H1 (cell line): ENCODE data around the gene DNAJC6. TPM values are rescaled to one million over a fixed set of nuclear protein-coding genes. Genes with fewer than 3 reads are reported as not detected.
A peak's percentile ranks its signal among the peaks of the same experiment; 100 is the strongest.

Experiments
- CTCF ChIA-PET: fragments of 300-600 bp; sonication (Branson Sonifier 250); formaldehyde crosslinking; loops from one replicate; lab custom pipeline; 2021; ENCODE audit not compliant: partially characterized antibody; lab: Charles Lee
- POLR2A ChIA-PET: fragments of 300-600 bp; sonication (Branson Sonifier 250); formaldehyde crosslinking; loops from one replicate; lab custom pipeline; 2021; ENCODE audit warnings: inconsistent platforms; ENCODE audit not compliant: partially characterized antibody; lab: Charles Lee
- DNase-seq, 2 experiments: peaks; one replicate each; pipeline versions ENCODE4 v3.0.0 to v3.0.0-alpha.2; 2010 to 2022; ENCODE audit warnings: low spot score in 2 of 2, low read depth in 1 of 2, mixed read lengths in 1 of 2
- FAIRE-seq: peaks from 2 replicates; lab custom pipeline; 2011; peaks lifted over from hg19 to GRCh38; lab: Jason Lieb, UNC
- H2AFZ ChIP-seq: 2 replicates; pipeline ENCODE4 v1.8.1; 2012; ENCODE audit warnings: low read length, inconsistent platforms
- H2AK5ac ChIP-seq: 2 replicates; pipeline ENCODE4 v1.6.1; 2013; ENCODE audit warnings: low read depth, low read length
- H2BK120ac ChIP-seq: replicated peaks from 2 replicates; pipeline ENCODE3; 2013; ENCODE audit warnings: low read depth, low read length, inconsistent platforms
- H2BK12ac ChIP-seq: 2 replicates; pipeline ENCODE4 v1.6.1; 2013; ENCODE audit warnings: low read depth, low read length
- H2BK15ac ChIP-seq: 2 replicates; pipeline ENCODE4 v1.6.1; 2013; ENCODE audit warnings: low read length
- H2BK20ac ChIP-seq: 2 replicates; pipeline ENCODE4 v1.6.1; 2013; ENCODE audit warnings: low read length
- H2BK5ac ChIP-seq: 2 replicates; pipeline ENCODE4 v1.6.1; 2013; ENCODE audit warnings: low read depth, low read length
- H3K14ac ChIP-seq: 2 replicates; pipeline ENCODE4 v1.6.1; 2013; ENCODE audit warnings: inconsistent platforms; ENCODE audit not compliant: insufficient read length
- H3K18ac ChIP-seq: 2 replicates; pipeline ENCODE4 v1.6.1; 2013; ENCODE audit warnings: low read length; ENCODE audit errors: extremely low read depth
- H3K23ac ChIP-seq: 2 replicates; pipeline ENCODE4 v1.6.1; 2013; ENCODE audit warnings: inconsistent platforms; ENCODE audit not compliant: insufficient read length
- H3K23me2 ChIP-seq: 2 replicates; pipeline ENCODE4 v1.6.1; 2013; ENCODE audit warnings: low read depth, low read length
- H3K27ac ChIP-seq: 2 replicates; pipeline ENCODE4 v1.6.1; 2011; ENCODE audit warnings: low read depth, low read length, inconsistent platforms
- H3K27me3 ChIP-seq, 4 experiments: replicated peaks in 1 of 4; 1 replicate in 1 of 4; 2 replicates in 3 of 4; pipeline versions ENCODE4 v1.6.1 to v1.8.1; 2011 to 2013; ENCODE audit warnings: low read length in 3 of 4, mild to moderate bottlenecking in 3 of 4, inconsistent platforms in 2 of 4, mixed read lengths in 2 of 4, moderate library complexity in 1 of 4; ENCODE audit not compliant: control insufficient read depth in 3 of 4, insufficient read depth in 3 of 4; ENCODE audit errors: extremely low read depth in 1 of 4
- H3K36me3 ChIP-seq, 4 experiments: 2 replicates each; pipeline versions ENCODE4 v1.6.1 to v1.8.1; 2011 to 2013; ENCODE audit warnings: mild to moderate bottlenecking in 4 of 4, low read length in 3 of 4, moderate library complexity in 2 of 4, control low read depth in 1 of 4, inconsistent platforms in 1 of 4; ENCODE audit not compliant: insufficient read depth in 4 of 4, control insufficient read depth in 2 of 4
- H3K4ac ChIP-seq: replicated peaks from 2 replicates; pipeline ENCODE3; 2013; ENCODE audit warnings: low read length, low read depth, mixed read lengths, inconsistent platforms; ENCODE audit not compliant: insufficient read length
- H3K4me1 ChIP-seq, 4 experiments: replicated peaks in 1 of 4; 1 replicate in 1 of 4; 2 replicates in 3 of 4; pipeline versions ENCODE4 v1.6.1 to v1.8.1; 2011 to 2013; ENCODE audit warnings: low read length in 3 of 4, inconsistent platforms in 2 of 4, mixed read lengths in 1 of 4; ENCODE audit not compliant: insufficient read depth in 4 of 4, control insufficient read depth in 3 of 4
- H3K4me2 ChIP-seq, 2 experiments: 2 replicates each; pipeline versions ENCODE4 v1.6.1 to v1.8.1; 2011 to 2013; ENCODE audit warnings: low read depth in 2 of 2, low read length in 2 of 2, control low read depth in 1 of 2, inconsistent platforms in 1 of 2, mild to moderate bottlenecking in 1 of 2; ENCODE audit not compliant: insufficient read depth in 1 of 2
- H3K4me3 ChIP-seq, 4 experiments: fragments of 200-600, 300-600 bp in 1 of 4; sonication (generic), shearing (Covaris generic), sonication (Bioruptor Twin) in 1 of 4; 2 replicates each; pipeline versions ENCODE4 v1.5.1 to v1.8.1; 2011 to 2016; ENCODE audit warnings: low read length in 4 of 4, low read depth in 3 of 4, control low read depth in 2 of 4, inconsistent platforms in 2 of 4, mild to moderate bottlenecking in 2 of 4, mixed read lengths in 1 of 4, moderate library complexity in 1 of 4; ENCODE audit not compliant: insufficient read depth in 2 of 4; ENCODE audit errors: extremely low read depth in 1 of 4
- H3K56ac ChIP-seq: replicated peaks from 2 replicates; pipeline ENCODE3; 2013; ENCODE audit warnings: low read depth, mild to moderate bottlenecking, mixed read lengths, low read length, inconsistent platforms; ENCODE audit not compliant: insufficient read length
- H3K79me1 ChIP-seq: 2 replicates; pipeline ENCODE4 v1.6.1; 2013; ENCODE audit warnings: low read depth, low read length, control low read depth
- H3K79me2 ChIP-seq, 2 experiments: 2 replicates each; pipeline versions ENCODE4 v1.6.1 to v1.8.1; 2012 to 2013; ENCODE audit warnings: low read length in 2 of 2, mild to moderate bottlenecking in 2 of 2, inconsistent platforms in 1 of 2; ENCODE audit not compliant: insufficient read depth in 2 of 2, control insufficient read depth in 1 of 2
- H3K9ac ChIP-seq, 4 experiments: replicated peaks in 1 of 4; 1 replicate in 1 of 4; 2 replicates in 3 of 4; pipeline versions ENCODE4 v1.6.1 to v1.8.1; 2011 to 2013; ENCODE audit warnings: low read depth in 3 of 4, low read length in 3 of 4, control low read depth in 2 of 4, mild to moderate bottlenecking in 2 of 4, moderate library complexity in 2 of 4, inconsistent platforms in 1 of 4; ENCODE audit errors: extremely low read depth in 1 of 4
- H3K9me3 ChIP-seq, 2 experiments: 2 replicates each; pipeline versions ENCODE4 v1.6.1 to v1.8.1; 2012 to 2013; ENCODE audit warnings: mild to moderate bottlenecking in 2 of 2, moderate library complexity in 2 of 2, control low read depth in 1 of 2, inconsistent platforms in 1 of 2, low read depth in 1 of 2, low read length in 1 of 2, mixed read lengths in 1 of 2; ENCODE audit not compliant: insufficient read depth in 2 of 2
- H4K20me1 ChIP-seq, 2 experiments: replicated peaks in 1 of 2; 2 replicates each; pipeline versions ENCODE3 to v1.8.1; 2011 to 2013; ENCODE audit warnings: inconsistent platforms in 2 of 2, low read length in 2 of 2, mild to moderate bottlenecking in 1 of 2; ENCODE audit not compliant: insufficient read depth in 2 of 2, control insufficient read depth in 1 of 2
- H4K5ac ChIP-seq: 2 replicates; pipeline ENCODE4 v1.6.1; 2013; ENCODE audit warnings: low read length, low read depth, mixed read lengths, inconsistent platforms; ENCODE audit not compliant: insufficient read length
- H4K8ac ChIP-seq: 2 replicates; pipeline ENCODE4 v1.8.0; 2013; ENCODE audit warnings: mild to moderate bottlenecking, moderate library complexity, low read length, inconsistent platforms; ENCODE audit not compliant: insufficient read depth; ENCODE audit errors: extremely low read depth
- H4K91ac ChIP-seq: replicated peaks from 2 replicates; pipeline ENCODE3; 2013; ENCODE audit warnings: low read length, mixed read lengths, inconsistent platforms; ENCODE audit not compliant: insufficient read length
- CTCF ChIP-seq, 3 experiments: IDR thresholded peaks; 1 replicate in 2 of 3; 2 replicates in 1 of 3; pipeline versions ENCODE4 v1.5.1 to v1.6.1; 2011; ENCODE audit warnings: low read length in 3 of 3, mild to moderate bottlenecking in 3 of 3, inconsistent platforms in 2 of 3, low read depth in 1 of 3, moderate library complexity in 1 of 3; ENCODE audit not compliant: insufficient read depth in 1 of 3; ENCODE audit errors: control extremely low read depth in 1 of 3
- TBP ChIP-seq: IDR thresholded peaks from 2 replicates; pipeline ENCODE4 v1.6.1; 2011; ENCODE audit warnings: low read depth, low read length, improper control_type of control experiment
- polyA plus RNA-seq, 7 experiments: library from polyadenylated mRNA; depleted of rRNA in 3 of 7; stranded (reverse) in 5 of 7; unstranded in 2 of 7; fragments of >200 nt in 5 of 7; fragments of 200-250 nt in 2 of 7; gene quantifications; 1 replicate in 5 of 7; 2 replicates in 1 of 7; 4 replicates in 1 of 7; pipeline versions ENCODE4 v1.2.1 to v1.2.3, GENCODE V29; 2011 to 2013; ENCODE audit warnings: missing spikeins in 2 of 7, mixed read lengths in 2 of 7
- total RNA-seq: library from RNA; stranded (reverse); fragmentation: NEBNext Ultra II Directional; extraction: Animal tissue kit (Norgen Biotek cat#: 25700); gene quantifications from 2 replicates; pipeline ENCODE4 v1.2.1, GENCODE V29; 2021

Gene DNAJC6
- total and polyA plus RNA-seq, 2 of the 8 experiments (the other 6 are each of a cell fraction or from before 2014, with no cell fraction given) = 1.6 to 3.0 TPM

DNA sequence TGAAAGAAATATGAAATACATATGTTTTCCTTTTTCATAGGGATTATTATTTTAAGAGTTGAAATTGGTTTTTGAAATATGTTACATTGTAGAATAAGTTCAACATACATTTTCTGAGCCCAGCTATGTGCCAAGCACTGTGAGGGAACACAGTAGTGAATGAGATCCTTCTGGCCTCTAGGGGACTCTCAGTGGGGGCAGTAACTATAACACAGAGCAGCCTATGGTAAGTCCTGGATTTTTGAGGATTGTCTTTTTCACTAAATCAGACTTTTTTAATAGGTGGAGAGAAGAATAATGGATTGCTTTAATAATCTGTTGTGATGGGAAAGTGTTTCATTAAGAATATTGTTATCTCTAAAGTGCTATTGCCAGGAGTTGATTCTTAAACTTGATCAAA is 2.4 kb downstream of the DNAJC6 start:
- H3K79me2 ChIP-seq = no peaks in the 10 kb centered on the region
- H3K27ac ChIP-seq = no peak overlapping the region
- H2BK12ac ChIP-seq = no peak overlapping the region
- H3K14ac ChIP-seq = no peak overlapping the region
- no peak overlapping the region for H4K91ac ChIP-seq
- H3K4me1 ChIP-seq = peaks cover 0 to 6% (median 2%) of the 10 kb centered on the region in 4 experiments; a peak in 3 of 7 replicates
- H3K9ac ChIP-seq = no peak overlapping the region
- no peak overlapping the region for H2BK20ac ChIP-seq
- CTCF ChIA-PET = interaction anchor here (0.8 to 2.0 kb wide), 3 partner anchors 10 to 94 kb away, joined by 3 to 7 read pairs (median 3); no protein-coding TSS in a partner anchor
- no peaks in the 10 kb centered on the region for H3K36me3 ChIP-seq
- H2BK15ac ChIP-seq = no peak overlapping the region
- POLR2A ChIA-PET = no interaction called here
- FAIRE-seq (no peak), DNase-seq (no peak)
- no peak overlapping the region for H3K4me3 ChIP-seq
- H4K8ac ChIP-seq = no peak overlapping the region
- no peak overlapping the region for H2BK120ac ChIP-seq
- H3K18ac ChIP-seq = no peak overlapping the region
- H4K20me1 ChIP-seq = no peaks in the 10 kb centered on the region
- TF ChIP-seq CTCF (IDR thresholded peaks at IDR 0.05; ENCODE audit: control extremely low read depth in 1 of 3, insufficient read depth in 1 of 3, low read depth in 1 of 3, low read length in 3 of 3) (peak in 2 of 3 experiments; percentile 3 to 28; a peak in 1 of 4 replicates), TBP (no peak)
- no peak overlapping the region for H3K4me2 ChIP-seq
- no peak overlapping the region for H3K4ac ChIP-seq
- H3K56ac ChIP-seq = no peak overlapping the region
- peaks cover 0 to 10% (median 0%) of the 10 kb centered on the region in 4 experiments; a peak in 2 of 7 replicates for H3K27me3 ChIP-seq
- no peak overlapping the region for H4K5ac ChIP-seq
- peaks cover 11% of the 10 kb centered on the region for H3K23me2 ChIP-seq
- no peak overlapping the region for H3K23ac ChIP-seq
- H2AK5ac ChIP-seq = no peak overlapping the region
- no peak overlapping the region for H2AFZ ChIP-seq
- no peaks in the 10 kb centered on the region for H3K9me3 ChIP-seq
- no peaks in the 10 kb centered on the region for H3K79me1 ChIP-seq
- H2BK5ac ChIP-seq = no peak overlapping the region
